Urinary bladder (tissue), 4 donors: Measurements from ENCODE around the gene SGK1. TPM values are rescaled to one million over a fixed set of nuclear protein-coding genes. Genes with fewer than 3 reads are reported as not detected.
"Not testable (repeated sequence)": the region's sequence is repeated elsewhere in the genome, so short reads cannot be mapped to it uniquely, and the experiment has no call there.

Source experiments
- DNase-seq: peaks from one replicate; pipeline ENCODE4 v3.0.0-alpha.2; 2015; ENCODE audit errors: extremely low spot score
- H3K27ac ChIP-seq: one replicate; pipeline ENCODE4 v1.5.1; 2013; ENCODE audit warnings: low read depth, mild to moderate bottlenecking, moderate library complexity
- H3K36me3 ChIP-seq: one replicate; pipeline ENCODE4 v1.6.1; 2013; ENCODE audit warnings: mild to moderate bottlenecking, moderate library complexity; ENCODE audit not compliant: insufficient read depth
- H3K4me1 ChIP-seq: one replicate; pipeline ENCODE4 v1.6.1; 2013; ENCODE audit warnings: mild to moderate bottlenecking, moderate library complexity; ENCODE audit not compliant: insufficient read depth
- H3K4me3 ChIP-seq: one replicate; pipeline ENCODE4 v1.5.1; 2013; ENCODE audit warnings: low read depth, low read length
- WGBS: extraction: QIAGEN DNeasy Blood & Tissue Kit; methylation state at CpG from one replicate; pipeline ENCODE4 v1.1.7; 2013; 5-methylcytosine and 5-hydroxymethylcytosine counted together
- polyA plus RNA-seq: library from polyadenylated mRNA; stranded (reverse); fragments of 200-250 nt; gene quantifications from one replicate; pipeline ENCODE4 v1.2.3, GENCODE V29; 2013
- total RNA-seq: library from RNA; depleted of rRNA; stranded (reverse); fragments of >200 nt; gene quantifications from one replicate; pipeline ENCODE4 v1.2.3, GENCODE V29; 2014
- donor health status: healthy with polysubstance abuse.
- donor health status: healthy.

The SGK1 gene
- total and polyA plus RNA-seq, 2 donors = 44.4 to 51.2 TPM

DNA sequence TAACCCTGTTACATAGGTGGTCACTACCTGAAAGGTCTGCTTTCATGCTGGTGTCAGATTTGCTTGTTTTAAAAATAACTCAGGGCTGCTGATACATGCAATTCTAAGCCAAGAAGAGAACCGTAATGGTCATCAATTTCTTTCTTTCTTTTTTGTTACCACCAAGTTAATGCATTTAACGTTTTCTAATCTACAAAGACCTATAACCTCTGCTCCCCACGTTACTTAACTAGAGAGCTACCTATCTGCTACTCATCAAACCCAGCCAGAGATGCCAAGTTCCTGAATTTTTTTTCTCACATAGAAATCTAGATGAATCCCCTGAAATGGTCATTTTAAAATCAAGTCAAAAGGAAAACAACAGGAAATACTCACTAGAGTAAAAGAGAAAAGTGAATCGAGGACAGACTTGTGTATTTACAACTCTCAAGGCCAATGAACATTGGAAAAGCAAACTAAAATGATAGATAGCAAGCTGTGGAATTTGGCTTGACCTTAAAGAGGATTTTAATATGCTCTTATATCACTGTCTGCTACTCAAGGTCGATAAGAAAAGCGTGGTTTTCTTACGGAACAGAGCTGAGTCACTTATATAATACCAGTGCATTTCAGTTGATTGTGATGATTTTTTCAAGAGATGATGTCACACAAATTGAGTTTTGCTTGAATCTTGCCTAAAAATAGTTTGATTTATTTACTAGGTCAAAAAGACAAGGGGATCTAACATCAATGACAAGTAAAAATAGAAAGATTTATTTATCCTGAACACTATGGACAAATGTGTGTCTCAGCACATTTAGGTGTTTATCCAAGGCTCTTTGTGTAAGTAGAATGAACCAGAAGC is 67.9 kb downstream of the SGK1 start:
- Histone ChIP-seq H3K4me1 (no peaks in the 10 kb centered on the region), H3K27ac (no peak overlapping the region), H3K36me3 (no peaks in the 10 kb centered on the region), H3K4me3 (no peak overlapping the region)
- 19% methylated on average over 7 of the region's 7 CpGs for WGBS
- no peak for DNase-seq

DNA sequence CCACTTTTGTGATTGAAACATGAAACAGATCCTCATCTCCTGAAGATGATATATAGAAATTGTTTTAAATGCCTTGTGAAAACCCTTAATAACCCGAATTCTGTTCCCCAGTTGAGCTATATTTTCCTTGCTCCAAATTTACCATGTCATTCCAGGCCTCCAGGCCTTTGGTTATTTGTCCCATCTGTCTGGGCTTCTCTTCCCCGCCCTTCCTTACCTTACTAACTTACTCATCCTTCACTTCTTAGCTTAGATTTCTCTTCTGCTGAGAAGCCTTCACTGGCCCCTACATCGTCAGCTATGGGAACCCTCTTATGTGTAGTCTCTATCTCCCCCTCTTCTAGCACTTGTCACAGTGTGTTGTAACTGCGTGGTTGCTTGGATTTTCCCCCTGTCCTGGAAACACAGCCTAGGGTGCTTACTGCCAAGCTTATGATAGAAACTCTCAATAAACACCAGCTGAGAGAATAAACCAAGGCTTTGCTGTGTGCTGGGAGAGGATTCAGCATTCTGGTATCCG is 68.6 kb downstream of the SGK1 start:
- H3K36me3 ChIP-seq = no peaks in the 10 kb centered on the region
- H3K27ac ChIP-seq = no peak overlapping the region
- no peaks in the 10 kb centered on the region for H3K4me1 ChIP-seq
- whole genome bisulfite sequencing = 55% methylated on average over 5 of the region's 5 CpGs
- H3K4me3 ChIP-seq = no peak overlapping the region
- DNase-seq = no peak

DNA sequence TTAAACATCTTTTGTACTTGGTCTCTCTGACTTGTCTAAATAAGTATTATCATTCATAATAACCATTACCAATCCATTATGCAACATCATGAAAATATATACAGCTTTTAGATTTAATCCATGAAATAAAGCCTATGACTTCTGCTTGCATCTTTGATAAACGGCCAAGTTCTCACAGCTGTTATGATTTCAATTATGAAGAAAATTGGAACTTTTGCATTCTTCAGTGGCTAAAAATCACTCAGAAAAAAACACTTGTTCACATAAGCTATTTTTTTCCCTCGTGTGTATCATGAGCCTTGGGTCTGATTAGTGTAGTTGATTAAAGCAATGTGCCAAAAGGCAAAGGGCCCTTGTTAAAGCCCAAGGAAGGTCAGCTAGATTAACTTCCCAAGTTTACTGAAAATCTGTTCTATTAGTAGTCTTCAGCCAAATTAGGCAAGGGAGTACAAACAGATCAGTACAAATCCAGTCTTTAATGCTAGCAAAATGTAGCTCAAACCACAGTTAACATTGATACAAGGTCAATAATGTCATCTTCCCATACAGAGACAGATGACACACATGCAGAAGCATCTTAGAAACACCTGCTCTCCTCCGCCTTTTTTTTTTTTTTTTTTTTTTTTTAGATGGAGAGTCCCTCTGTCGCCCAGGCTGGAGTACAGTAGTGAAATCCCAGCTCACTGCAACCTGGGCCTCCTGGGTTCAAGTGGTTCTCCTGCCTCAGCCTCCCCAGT is 69.9 kb downstream of the SGK1 start:
- no peaks in the 10 kb centered on the region for H3K36me3 ChIP-seq
- no peak overlapping the region for H3K27ac ChIP-seq
- 74% methylated on average over 4 of the region's 4 CpGs for WGBS

DNA sequence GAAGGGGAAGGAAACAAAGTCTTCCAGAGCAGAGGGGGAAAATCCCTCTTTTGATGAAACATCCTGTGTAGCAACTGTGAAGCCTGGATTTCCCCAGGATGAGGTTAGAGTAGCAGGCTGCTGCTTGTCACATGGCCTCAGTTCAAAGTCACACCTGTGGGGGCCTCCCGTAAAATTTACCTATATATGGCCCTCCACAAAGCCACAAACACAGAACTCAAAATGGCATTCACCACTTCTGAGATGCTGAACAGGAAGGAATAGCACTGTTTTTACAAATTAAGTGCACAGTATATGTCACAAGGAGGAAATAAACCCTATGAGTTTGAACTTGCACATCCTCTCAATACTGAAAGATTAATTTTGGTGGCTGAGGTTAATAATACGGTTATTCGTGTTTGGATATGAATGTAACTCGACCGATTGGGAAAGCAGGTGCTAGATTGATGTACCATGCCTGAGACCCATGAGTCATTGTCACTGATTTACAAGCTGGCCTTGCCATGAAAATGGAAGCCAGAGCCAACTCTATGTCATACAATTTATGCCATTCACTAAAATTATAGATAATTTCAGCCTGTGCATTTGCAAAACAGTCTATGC is 70.6 kb downstream of the SGK1 start:
- H3K36me3 ChIP-seq = no peaks in the 10 kb centered on the region
- WGBS = 73% methylated on average over 5 of the region's 5 CpGs
- DNase-seq = no peak
- no peaks in the 10 kb centered on the region for H3K4me1 ChIP-seq
- H3K27ac ChIP-seq = no peak overlapping the region
- H3K4me3 ChIP-seq = no peak overlapping the region

More for the DNA sequence above, 69.9 kb downstream of the SGK1 start:
- no peak for DNase-seq
- Histone ChIP-seq H3K4me3 (no peak overlapping the region), H3K4me1 (no peaks in the 10 kb centered on the region)

DNA sequence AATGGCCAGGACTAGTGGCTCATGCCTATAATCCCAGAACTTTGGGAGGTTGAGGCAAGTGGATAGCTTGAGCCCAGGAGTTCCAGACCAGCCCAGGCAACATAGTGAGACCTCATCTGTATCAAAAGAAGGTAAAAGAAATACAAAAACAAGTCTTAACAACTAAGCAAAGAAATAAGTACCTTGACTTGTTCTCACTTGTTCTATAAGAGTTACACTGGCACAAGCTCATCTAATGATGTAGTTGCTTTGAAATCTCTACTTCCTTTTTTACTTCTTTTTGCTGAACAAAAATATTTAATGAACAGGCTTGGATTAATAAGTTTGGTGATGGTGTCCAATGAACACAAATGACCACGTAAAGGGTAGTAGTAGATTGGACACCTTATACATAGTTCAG is 72.2 kb downstream of the SGK1 start:
- H3K4me3 ChIP-seq = no peak overlapping the region
- 85% methylated on average over 1 of the region's 1 CpG for WGBS
- H3K36me3 ChIP-seq = no peaks in the 10 kb centered on the region
- no peak for DNase-seq
- H3K27ac ChIP-seq = no peak overlapping the region
- H3K4me1 ChIP-seq = no peaks in the 10 kb centered on the region

DNA sequence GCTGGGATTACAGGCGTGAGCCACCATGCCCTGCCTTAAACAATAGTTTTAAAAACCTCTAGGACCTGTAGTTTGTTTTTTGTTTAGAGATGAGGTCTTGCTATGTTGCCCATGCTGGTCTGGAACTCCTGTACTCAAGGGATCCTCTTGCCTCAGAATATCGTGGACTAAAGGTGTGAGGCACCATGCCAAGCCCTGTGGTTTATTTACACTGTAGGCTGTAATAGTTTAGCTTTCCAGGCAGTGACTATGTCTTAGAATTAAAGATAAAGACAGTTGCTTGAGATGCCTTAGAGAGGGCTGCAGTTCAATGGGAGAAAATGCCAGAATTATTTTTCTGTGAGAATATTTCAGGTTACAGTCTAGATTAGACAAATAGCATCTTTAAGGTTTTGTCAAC is 72.9 kb downstream of the SGK1 start:
- Histone ChIP-seq H3K36me3 (no peaks in the 10 kb centered on the region), H3K27ac (no peak overlapping the region)

DNA sequence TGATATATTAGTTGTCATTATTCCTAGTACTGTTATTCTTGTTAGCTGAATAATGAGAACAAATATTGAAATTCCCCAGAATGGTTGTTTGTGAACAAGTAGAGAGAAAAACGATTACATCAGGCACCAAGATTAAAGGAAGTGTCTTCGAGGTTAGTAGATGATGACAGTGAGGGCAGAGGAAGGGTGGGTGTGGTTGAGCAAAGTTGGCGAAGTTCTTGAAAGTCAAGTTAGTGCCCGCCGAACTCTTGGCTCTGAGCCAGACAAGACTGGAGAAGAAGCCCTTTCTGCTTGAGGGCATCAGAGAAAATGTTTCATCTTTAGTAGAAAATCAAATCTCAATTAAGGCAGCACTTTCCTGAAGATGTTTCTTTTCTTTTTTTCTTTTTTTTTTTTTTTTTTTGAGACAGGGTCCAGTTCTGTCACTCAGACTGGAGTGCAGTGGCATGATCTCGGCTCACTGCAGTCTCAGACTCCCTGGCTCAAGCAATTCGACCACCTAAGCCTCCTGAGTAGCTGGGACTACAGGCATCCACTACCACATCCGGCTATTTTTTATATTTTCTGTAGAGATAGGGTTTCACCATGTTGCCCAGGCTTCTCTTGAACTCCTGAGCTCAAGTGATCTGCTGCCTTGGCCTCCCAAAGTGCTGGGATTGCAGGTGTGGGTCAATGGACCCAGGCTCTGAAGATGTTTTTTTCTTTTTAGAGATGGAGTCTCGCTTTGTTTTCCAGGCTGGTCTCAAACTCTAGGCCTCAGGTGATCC is 77.1 kb downstream of the SGK1 start:
- Histone ChIP-seq H3K4me3 (no peak overlapping the region), H3K27ac (no peak overlapping the region), H3K4me1 (no peaks in the 10 kb centered on the region), H3K36me3 (no peaks in the 10 kb centered on the region)
- DNase-seq = no peak
- 77% methylated on average over 9 of the region's 9 CpGs for WGBS

More for the DNA sequence above, 72.9 kb downstream of the SGK1 start:
- WGBS = 45% methylated on average over 2 of the region's 2 CpGs
- Histone ChIP-seq H3K4me1 (no peaks in the 10 kb centered on the region), H3K4me3 (no peak overlapping the region)
- DNase-seq = no peak

DNA sequence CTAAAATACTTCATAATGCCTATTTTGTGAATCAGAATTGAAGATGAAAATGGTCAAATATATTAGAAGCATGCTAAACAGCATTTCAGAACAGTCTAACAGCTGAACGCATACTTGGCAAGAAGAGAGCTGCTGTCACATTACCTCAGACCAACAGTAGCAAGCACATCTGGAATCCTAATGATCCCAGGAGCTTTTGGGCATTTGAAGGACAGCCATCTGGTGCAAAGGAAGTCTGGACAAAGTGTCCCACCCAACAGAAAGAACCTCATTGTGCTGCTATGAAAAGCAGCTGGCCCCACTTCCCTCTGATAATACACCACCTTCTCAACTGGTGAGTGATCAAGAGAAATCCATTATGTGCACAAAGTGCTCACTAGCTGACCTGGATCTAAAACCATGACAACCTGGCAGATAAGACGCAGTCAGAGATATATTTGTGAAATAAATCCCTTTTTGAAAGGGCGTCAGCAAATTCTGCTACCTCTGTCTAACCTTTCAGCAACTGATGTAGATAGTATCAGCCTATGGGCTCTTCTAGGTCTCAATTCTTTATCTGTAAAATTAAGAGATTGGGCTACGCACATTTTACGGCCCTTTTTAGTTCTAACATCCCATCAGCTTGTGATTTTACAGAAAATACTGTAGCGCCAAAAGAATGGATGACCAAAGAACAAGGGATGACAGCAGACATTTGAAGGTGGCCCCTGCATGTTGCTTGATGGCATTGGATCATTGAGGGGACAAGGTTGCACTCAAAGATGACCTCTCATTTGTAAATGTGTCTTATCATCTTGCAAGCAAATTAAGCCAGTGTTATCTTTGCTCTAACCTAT is 78.7 kb downstream of the SGK1 start:
- H3K4me3 ChIP-seq = no peak overlapping the region
- H3K4me1 ChIP-seq = no peaks in the 10 kb centered on the region
- no peak for DNase-seq
- H3K27ac ChIP-seq = no peak overlapping the region
- no peaks in the 10 kb centered on the region for H3K36me3 ChIP-seq
- 65% methylated on average over 6 of the region's 6 CpGs for WGBS

DNA sequence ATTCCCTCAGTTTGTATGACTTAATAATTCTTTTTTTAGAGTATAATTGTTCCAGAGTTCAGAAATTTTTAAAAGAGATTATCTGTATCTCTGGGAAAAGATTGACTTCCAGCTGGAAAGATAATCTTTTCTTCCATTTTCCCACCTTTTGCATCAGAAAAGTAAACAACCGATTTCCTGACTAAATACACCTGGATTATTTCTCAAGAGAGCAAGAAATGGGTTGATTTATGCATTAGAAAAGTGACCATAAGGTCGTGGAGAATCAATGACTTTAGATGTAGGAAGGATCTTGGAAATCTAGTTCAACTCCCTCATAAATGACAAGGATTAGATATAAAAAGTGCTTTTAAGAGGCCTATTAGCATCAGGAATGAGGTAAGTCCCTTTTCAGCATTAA is 79.9 kb downstream of the SGK1 start:
- Histone ChIP-seq H3K36me3 (no peaks in the 10 kb centered on the region), H3K4me1 (no peaks in the 10 kb centered on the region), H3K27ac (no peak overlapping the region), H3K4me3 (no peak overlapping the region)
- 55% methylated on average over 2 of the region's 2 CpGs for WGBS
- no peak for DNase-seq

DNA sequence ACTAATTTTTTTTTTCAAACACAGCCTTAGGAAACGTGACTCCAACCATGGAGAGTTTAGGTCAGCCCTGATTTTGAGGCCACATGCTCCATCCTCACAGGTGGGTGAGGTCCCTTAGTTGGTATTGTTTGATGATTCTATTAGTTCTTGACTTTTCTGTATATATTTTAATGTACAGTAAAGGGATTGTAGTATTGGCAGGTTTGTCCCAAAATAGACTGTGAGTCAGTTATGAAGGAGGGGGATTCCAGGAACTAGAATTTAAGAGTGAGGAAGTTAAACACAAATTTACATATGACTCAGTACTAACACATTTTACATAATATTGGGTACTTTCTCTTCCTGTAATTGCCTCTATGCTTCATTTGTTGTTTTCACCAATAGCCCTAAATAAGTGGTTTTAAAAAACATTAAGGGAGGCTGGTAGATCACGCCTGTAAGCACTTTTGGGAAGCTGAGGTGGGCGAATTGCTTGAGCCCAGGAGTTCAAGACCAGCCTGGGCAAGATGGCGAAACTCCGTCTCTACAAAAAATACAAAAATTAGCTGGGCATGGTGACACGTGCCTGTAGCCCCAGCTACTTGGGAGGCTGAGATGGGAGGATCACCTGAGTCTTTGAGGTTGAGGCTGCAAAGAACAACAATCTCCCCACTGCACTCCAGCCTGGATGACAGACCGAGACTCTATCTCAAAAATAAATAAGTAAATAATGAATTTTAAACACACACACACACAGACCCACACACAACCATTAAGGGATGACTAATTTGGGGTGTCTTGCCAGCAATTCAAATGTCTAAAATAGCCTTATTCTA is 81.8 kb downstream of the SGK1 start:
- H3K27ac ChIP-seq = no peak overlapping the region
- 89% methylated on average over 7 of the region's 7 CpGs for WGBS
- H3K4me3 ChIP-seq = no peak overlapping the region
- H3K4me1 ChIP-seq = no peaks in the 10 kb centered on the region
- no peaks in the 10 kb centered on the region for H3K36me3 ChIP-seq
- no peak for DNase-seq

DNA sequence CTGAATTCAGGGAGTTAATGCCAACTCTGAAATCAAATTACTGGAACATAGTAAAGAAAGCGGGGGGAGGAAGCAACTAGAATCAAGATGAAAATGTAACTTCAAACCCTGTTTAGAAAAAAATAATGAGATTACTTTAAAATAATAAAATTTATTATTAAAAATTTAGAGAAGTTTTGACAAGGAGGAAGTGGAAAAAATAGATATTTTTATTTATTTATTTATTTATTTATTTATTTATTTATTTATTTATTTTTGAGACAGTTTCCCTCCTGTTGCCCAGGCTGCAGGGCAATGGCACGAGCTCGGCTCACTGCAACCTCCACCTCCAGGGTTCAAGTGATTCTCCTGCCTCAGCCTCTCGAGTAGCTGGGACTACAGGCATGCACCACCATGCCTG is 82.6 kb downstream of the SGK1 start:
- not testable (repeated sequence) for H3K4me1 ChIP-seq, H3K27ac ChIP-seq, H3K36me3 ChIP-seq, DNase-seq, H3K4me3 ChIP-seq
- 93% methylated on average over 4 of the region's 4 CpGs for WGBS
